GM21528 (cell line): ENCODE measurements around the gene MFSD11.
"Not testable (repeated sequence)": the region's sequence is repeated elsewhere in the genome, so short reads cannot be mapped to it uniquely, and the experiment has no call there.

Experiments
- ATAC-seq: cut with Tn5 transposase; IDR thresholded peaks from one replicate; pipeline ENCODE4 v1.9.1; 2021; ENCODE audit warnings: mild to moderate bottlenecking, moderate library complexity; ENCODE audit not compliant: unreplicated experiment, low FRiP score

The MFSD11 gene

GRCh38 chr17:76791053-76791980 lies 53.4 kb downstream of the MFSD11 start:
- ATAC-seq: no peak

DNA sequence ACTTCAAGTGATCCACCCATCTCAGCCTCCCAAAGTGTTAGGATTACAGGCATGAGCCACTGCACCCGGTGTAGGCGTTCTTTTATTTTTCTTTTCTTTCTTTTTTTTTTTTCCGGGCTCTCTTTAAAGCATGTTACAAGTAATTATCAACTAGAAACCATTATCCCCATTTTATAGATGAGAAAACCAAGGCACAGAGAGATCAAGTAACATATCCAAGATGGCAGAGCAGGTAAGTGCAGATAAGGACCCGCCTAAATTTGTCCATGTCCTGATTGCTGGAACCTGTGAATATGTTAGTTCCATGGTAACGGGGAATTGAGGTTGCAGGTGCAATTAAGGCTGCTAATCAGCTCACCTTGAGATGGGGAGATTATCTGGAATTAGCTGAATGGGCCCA lies 54.4 kb downstream of the MFSD11 start:
- ATAC-seq: no peak

- no peak for ATAC-seq
These were observed 55.9 kb downstream of the MFSD11 start for GRCh38 chr17:76793775-76794174.

DNA sequence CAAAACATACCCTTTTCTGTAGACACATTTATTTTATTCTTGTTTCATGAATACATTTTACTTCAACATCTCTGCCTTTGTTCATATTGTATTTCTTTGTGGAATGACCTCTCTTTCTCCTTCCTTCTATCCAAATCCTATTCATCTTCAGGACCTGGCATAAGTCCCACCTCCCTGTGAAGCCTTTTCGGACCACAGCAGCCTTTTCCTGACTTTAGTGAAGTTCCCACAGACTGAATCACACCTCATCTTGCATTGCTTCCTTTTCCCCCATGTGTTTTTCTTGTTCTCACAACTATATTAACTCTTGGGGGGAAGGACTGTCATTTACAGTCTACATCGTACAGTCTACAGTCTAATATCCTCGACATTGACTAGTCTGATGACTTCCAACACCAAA lies 58.2 kb downstream of the MFSD11 start:
- no peak for ATAC-seq

DNA sequence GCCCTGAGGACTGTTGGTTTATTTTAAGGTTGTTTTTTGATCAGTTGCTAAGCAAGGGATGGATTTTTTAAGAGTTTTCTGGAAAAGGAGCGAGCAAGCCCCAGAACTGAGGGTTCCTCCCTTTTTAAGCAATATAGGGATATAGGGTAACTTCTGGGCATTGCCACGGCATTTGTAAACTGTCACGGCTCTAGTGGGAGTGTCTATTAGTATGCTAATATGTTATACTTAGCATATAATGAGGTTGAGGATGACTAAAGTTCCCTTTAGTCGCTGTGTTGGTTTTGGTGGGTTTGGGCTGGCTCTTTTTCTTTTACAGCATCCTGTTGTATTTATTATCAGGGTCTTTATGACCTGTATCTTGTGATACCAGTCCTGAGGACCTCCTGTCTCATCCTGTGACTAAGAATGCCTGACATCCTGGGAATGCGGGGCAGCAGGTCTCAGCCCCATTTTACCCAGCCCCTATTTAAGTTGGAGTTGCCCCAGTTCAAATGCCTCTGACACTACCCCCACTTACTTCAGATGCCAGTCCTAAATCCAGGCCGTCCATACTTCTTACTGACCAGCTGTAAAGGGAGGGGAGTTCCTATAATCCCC lies 59.4 kb downstream of the MFSD11 start:
- ATAC-seq: no peak

- no peak for ATAC-seq
These were observed 63.8 kb downstream of the MFSD11 start for GRCh38 chr17:76801706-76802105.

- ATAC-seq: no peak
These were observed 67.4 kb downstream of the MFSD11 start for GRCh38 chr17:76805319-76805718.

DNA sequence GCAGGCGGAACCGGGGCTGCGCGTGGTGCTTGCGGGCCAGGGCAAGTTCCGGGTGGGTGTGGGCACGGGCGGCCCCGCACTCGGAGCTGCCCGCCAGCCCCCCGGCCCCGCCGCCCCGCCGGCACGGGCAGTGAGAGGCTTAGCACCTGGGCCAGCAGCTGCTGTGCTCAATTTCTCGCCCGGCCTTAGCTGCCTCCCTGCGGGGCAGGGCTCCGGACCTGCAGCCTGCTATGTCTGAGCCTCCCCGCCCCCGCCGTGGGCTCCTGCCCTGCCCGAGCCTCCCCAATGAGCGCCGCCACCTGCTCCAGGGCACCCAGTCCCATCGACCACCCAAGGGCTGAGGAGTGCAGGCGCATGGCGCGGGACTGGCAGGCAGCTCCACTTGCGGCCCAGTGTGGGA lies 68.2 kb downstream of the MFSD11 start:
- not testable (repeated sequence) for ATAC-seq

- not testable (repeated sequence) for ATAC-seq
These were observed 68.8 kb downstream of the MFSD11 start for GRCh38 chr17:76806767-76807166.

- ATAC-seq: no peak
These were observed 70.4 kb downstream of the MFSD11 start for GRCh38 chr17:76808326-76808725.

GRCh38 chr17:76810956-76811355 lies 73.0 kb downstream of the MFSD11 start:
- ATAC-seq: no peak

GRCh38 chr17:76811834-76812233 lies 73.9 kb downstream of the MFSD11 start:
- ATAC-seq: no peak

GRCh38 chr17:76812263-76812662 lies 74.3 kb downstream of the MFSD11 start:
- ATAC-seq: no peak

- ATAC-seq: no peak
These were observed 75.0 kb downstream of the MFSD11 start for GRCh38 chr17:76812968-76813367.

DNA sequence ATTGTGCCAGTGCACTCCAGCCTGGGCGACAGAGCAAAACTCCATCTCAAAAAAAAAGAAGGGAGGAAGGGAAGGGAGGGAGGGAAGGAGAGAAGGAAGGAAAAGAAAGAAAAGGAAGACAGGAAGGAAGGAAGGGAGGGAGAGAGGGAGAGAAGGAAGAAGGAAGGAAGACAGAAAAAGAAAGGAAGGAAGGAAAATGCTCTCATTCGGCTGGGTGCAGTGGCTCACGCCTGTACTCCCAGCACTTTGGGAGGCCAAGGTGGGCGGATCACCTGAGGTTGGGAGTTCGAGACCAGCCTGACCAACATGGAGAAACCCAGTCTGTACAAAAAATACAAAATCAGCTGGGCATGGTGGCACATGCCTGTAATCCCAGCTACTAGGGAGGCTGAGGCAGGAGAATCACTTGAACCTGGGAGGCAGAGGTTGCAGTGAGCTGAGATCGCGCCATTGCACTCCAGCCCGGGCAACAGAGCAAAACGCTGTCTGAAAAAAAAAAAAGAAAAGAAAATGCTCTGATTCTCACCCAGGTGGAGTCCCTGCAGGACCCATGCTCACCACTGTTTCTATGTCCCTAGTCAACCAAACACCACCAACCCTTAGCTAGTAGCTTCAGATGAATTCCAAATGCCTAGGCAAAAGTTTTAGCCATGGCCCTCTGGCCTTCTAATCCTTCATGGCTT lies 78.1 kb downstream of the MFSD11 start:
- ATAC-seq: not testable (repeated sequence)

DNA sequence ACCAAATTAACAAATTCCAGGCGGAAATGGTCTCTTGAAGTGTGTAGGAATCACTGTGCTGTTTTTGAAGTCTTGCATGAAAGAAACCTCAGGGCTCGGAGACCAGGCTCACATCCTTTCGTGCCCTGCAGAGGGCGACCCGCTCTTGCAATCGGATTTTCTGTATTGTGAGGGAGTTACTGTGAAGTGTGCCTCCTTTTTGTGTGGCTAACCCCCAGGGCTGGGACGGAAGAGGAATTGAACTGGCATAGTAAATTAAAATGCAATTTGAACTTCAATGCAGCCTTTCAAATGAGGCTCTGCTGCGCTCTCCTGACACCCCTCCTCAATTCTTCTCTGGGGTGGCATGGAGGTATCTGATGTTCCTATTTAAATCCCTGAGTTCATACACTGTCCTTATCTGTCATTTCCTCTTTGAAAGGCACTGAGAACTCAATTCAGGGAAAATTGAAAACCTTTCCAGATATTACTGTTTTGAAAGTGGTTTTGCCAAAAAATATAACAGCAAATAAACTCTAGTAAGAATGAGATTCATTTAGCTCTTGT lies 78.7 kb downstream of the MFSD11 start:
- ATAC-seq: no peak

GRCh38 chr17:76820039-76820438 lies 82.1 kb downstream of the MFSD11 start:
- no peak for ATAC-seq

DNA sequence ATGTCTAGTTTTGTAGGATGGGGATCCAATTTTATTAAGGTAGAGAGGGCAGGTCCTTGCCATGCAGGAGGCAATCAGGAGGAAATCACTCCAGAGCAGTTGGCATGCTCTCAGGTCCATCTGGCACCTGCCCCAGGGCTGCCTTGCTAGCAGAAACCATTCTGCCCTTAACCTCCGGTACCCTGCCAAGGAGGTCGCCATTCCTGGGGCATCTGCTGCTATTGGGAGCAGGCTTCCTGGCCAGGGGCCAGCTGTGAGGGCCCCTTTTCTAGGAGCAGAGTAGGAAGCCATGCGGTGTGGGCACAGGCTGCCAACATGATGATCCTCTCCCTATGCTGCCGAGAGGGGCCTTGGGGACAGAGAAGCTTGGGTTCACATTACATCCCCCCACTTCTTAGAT lies 82.6 kb downstream of the MFSD11 start:
- ATAC-seq: no peak

DNA sequence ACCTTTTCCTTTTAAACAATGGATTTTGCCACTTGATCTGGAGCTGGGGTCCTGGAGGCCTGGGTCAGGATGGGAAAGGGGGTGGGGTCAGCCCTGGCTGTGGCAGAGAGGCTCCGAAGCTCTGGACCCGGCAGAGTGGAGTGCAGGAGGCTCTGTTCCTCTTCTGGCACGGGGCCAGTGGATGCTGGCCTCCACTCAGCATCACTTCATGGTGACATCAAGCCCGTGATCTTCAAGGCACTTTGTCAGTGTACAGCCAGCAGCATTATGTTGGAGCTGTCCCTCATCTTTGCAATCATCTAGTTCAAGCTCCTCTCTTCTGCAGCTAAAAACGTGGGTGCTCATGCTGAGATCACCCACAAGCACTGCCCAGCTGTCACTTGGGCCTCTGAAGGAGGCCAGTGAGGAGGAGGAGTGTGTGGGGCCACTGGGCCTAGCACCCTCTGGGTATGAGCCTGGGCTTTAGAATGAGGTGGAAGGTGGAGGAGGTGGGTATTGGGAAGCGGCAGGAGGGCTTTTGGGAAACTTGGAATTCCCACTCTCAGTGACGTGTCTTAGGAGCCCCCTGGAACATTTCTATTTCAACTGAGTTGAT lies 84.4 kb downstream of the MFSD11 start:
- ATAC-seq: no peak

DNA sequence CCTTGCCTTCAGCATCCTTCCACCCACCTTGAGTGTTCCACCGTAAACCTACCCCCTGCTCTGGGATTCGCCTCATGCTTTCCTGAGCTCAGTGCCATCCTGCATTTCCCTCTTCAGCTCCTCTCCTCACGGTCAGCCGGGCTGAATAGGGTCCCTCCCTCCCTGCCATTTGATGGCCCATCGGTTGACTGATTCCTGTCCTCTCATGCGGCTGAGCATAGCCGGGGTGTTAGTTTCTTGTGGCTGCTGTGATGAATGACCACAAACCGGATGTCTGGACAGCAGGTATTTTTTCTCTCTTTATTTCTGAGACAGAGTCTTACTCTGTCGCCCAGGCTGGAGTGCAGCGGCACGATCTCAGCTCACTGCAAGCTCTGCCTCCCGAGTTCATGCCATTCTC lies 86.2 kb downstream of the MFSD11 start:
- ATAC-seq: no peak
